ENCODE measurements around the gene COG2.

Gene COG2

GRCh38 chr1:230701895-230702768 lies 59.9 kb downstream of the COG2 start:
- DNase-seq (ENCODE audit: low spot score): no peak

GRCh38 chr1:230702934-230703678 lies 60.8 kb downstream of the COG2 start:
- DNase-seq (ENCODE audit: low spot score): no peak

GRCh38 chr1:230703679-230704385 lies 61.6 kb downstream of the COG2 start:
- no peak for DNase-seq (ENCODE audit: low spot score)

- no peak for DNase-seq (ENCODE audit: low spot score)
Observed at GRCh38 chr1:230704830-230705229, 62.5 kb downstream of the COG2 start.

- no peak for DNase-seq (ENCODE audit: low spot score)
Observed at GRCh38 chr1:230705289-230706019, 63.2 kb downstream of the COG2 start.

- no peak for DNase-seq (ENCODE audit: low spot score)
Observed at GRCh38 chr1:230706020-230706699, 63.9 kb downstream of the COG2 start.

- no peak for DNase-seq (ENCODE audit: low spot score)
Observed at GRCh38 chr1:230706887-230707731, 64.8 kb downstream of the COG2 start.

GRCh38 chr1:230707732-230708630 lies 65.7 kb downstream of the COG2 start:
- no peak for DNase-seq (ENCODE audit: low spot score)

- DNase-seq (ENCODE audit: low spot score): peak; percentile 38
Observed at GRCh38 chr1:230708631-230709580, 66.6 kb downstream of the COG2 start.

GRCh38 chr1:230709619-230710542 lies 67.6 kb downstream of the COG2 start:
- DNase-seq (ENCODE audit: low spot score): no peak

GRCh38 chr1:230710543-230710904 lies 68.2 kb downstream of the COG2 start:
- DNase-seq (ENCODE audit: low spot score): no peak

- no peak for DNase-seq (ENCODE audit: low spot score)
Observed at GRCh38 chr1:230711245-230711644, 69.0 kb downstream of the COG2 start.

- no peak for DNase-seq (ENCODE audit: low spot score)
Observed at GRCh38 chr1:230712470-230712942, 70.2 kb downstream of the COG2 start.

- DNase-seq (ENCODE audit: low spot score): no peak
Observed at GRCh38 chr1:230713138-230713537, 70.9 kb downstream of the COG2 start.

- DNase-seq (ENCODE audit: low spot score): no peak
Observed at GRCh38 chr1:230713547-230713914, 71.2 kb downstream of the COG2 start.

GRCh38 chr1:230713915-230714764 lies 71.9 kb downstream of the COG2 start, which contains the start of gene AGT:
TSS of gene AGT (minus strand) at chr1:230714122. CDS start at chr1:230710823, 3,299 bp downstream.
- peak; percentile 89 for DNase-seq (ENCODE audit: low spot score)

Measured in kidney tubule cell (primary cell).